ENCODE measurements around the gene ENKD1.

The ENKD1 gene

GRCh38 chr16:67650023-67650422 is 16.5 kb downstream of the ENKD1 start:
- no peak for DNase-seq (ENCODE audit: low read depth)

GRCh38 chr16:67649494-67649931 is 17.0 kb downstream of the ENKD1 start:
- DNase-seq (ENCODE audit: low read depth) = no peak

- no peak for DNase-seq (ENCODE audit: low read depth)
Observed at GRCh38 chr16:67648764-67649407, 17.7 kb downstream of the ENKD1 start.

GRCh38 chr16:67648088-67648763 is 18.3 kb downstream of the ENKD1 start:
- no peak for DNase-seq (ENCODE audit: low read depth)

GRCh38 chr16:67647681-67648080 is 18.9 kb downstream of the ENKD1 start:
- DNase-seq (ENCODE audit: low read depth) = no peak

- no peak for DNase-seq (ENCODE audit: low read depth)
Observed at GRCh38 chr16:67647111-67647651, 19.4 kb downstream of the ENKD1 start.

- no peak for DNase-seq (ENCODE audit: low read depth)
Observed at GRCh38 chr16:67645397-67646121, 21.0 kb downstream of the ENKD1 start.

GRCh38 chr16:67644038-67644437 is 22.5 kb downstream of the ENKD1 start:
- DNase-seq (ENCODE audit: low read depth) = no peak

GRCh38 chr16:67641779-67642708 is 24.5 kb downstream of the ENKD1 start:
- no peak for DNase-seq (ENCODE audit: low read depth)

- no peak for DNase-seq (ENCODE audit: low read depth)
Observed at GRCh38 chr16:67637625-67638024, 28.9 kb downstream of the ENKD1 start.

- DNase-seq (ENCODE audit: low read depth) = no peak
Observed at GRCh38 chr16:67636713-67637112, 29.8 kb downstream of the ENKD1 start.

GRCh38 chr16:67632415-67633172 is 34.0 kb downstream of the ENKD1 start:
- no peak for DNase-seq (ENCODE audit: low read depth)

- DNase-seq (ENCODE audit: low read depth) = no peak
Observed at GRCh38 chr16:67628216-67628615, 38.3 kb downstream of the ENKD1 start.

GRCh38 chr16:67613808-67614207 is 52.7 kb downstream of the ENKD1 start:
- no peak for DNase-seq (ENCODE audit: low read depth)
